HepG2 (cell line): ENCODE results near the gene TTF2.
A peak's percentile ranks its signal among the peaks of the same experiment; 100 is the strongest.

Experiments
- BCL6 ChIP-seq: IDR thresholded peaks from 2 replicates; pipeline ENCODE4 v1.6.1; 2016; ENCODE audit warnings: missing genetic modification reagents, missing compliant biosample characterization
- FOXK1 ChIP-seq: sonication (generic); formaldehyde crosslinking; IDR thresholded peaks from 2 replicates; pipeline ENCODE4 v1.4.0; 2020; ENCODE audit warnings: low read depth, missing genetic modification reagents, borderline replicate concordance
- PAX8 ChIP-seq: sonication (generic); formaldehyde crosslinking; IDR thresholded peaks from 2 replicates; pipeline ENCODE4 v1.8.0; 2022; ENCODE audit warnings: mild to moderate bottlenecking, missing genetic modification reagents, borderline replicate concordance
- POLR2A ChIP-seq, 2 experiments: IDR thresholded peaks; 2 replicates each; pipeline ENCODE4 v1.6.1; 2011; ENCODE audit warnings: low read depth in 2 of 2, low read length in 2 of 2, mild to moderate bottlenecking in 1 of 2, moderate library complexity in 1 of 2; ENCODE audit not compliant: insufficient read depth in 1 of 2
- SMAD1 ChIP-seq: sonication (generic); formaldehyde crosslinking; IDR thresholded peaks from 2 replicates; pipeline ENCODE4 v1.4.0; 2020; ENCODE audit warnings: missing genetic modification reagents, low read depth, mild to moderate bottlenecking, borderline replicate concordance
- SP1 ChIP-seq, 2 experiments: fragments of 450-650 bp in 1 of 2; sonication (generic) in 1 of 2; formaldehyde crosslinking in 1 of 2; IDR thresholded peaks; 2 replicates each; pipeline versions ENCODE4 v1.4.0 to v1.6.1; 2016 to 2020; ENCODE audit warnings: missing genetic modification reagents in 1 of 2
- TF ChIP-seq, protein P1 (sequence below): sonication (generic); formaldehyde crosslinking; IDR thresholded peaks from 2 replicates; pipeline ENCODE4 v1.4.0; 2020; ENCODE audit warnings: missing genetic modification reagents, borderline replicate concordance

DNA sequence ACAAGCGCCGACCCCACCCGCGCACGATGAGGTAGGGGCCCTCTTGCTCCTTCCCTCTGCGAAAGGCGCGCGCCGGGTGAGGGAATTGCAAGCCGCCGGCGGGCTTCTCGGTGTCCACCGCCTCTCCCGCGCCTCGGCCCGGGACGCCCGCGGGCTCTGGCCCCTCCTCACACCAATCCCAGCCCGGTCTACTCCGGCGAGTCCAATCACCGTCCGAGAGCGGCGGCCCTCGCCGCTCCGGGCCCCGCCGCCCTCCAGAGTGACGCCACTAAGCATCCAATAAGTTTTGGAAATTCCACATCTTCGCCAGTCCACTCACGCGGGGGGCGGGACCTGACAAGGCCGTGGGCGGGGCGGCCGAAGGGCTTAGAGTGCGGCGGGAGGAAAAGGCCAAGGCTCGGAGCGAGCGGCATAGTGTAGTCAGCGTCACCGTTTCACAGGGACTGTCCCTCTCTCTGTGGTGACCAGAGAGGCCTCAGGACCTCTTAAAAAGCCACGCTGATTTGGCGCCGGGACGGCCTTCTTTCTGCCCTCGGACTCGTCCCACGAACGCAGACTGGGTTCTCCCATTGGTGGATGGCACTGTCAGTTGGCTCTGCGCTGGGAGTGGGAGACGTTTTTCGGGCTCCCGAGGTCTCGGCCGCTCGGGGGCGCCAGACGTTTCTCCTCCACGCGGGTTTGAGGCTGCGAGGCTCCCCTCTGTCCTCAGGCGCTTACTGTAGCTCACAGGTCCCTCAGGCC lies 61.6 kb downstream of the TTF2 start, which contains the start of gene TRIM45:
- no peak for TF ChIP-seq PAX8 (CRISPR knock-in tag)
- no peak for TF ChIP-seq SP1 (IDR thresholded peaks at IDR 0.05)
- peak; percentile 63; the same call in 1 of the 2 replicates for TF ChIP-seq SP1 (CRISPR knock-in tag; IDR thresholded peaks at IDR 0.05)
- TF ChIP-seq BCL6, result no peak
- peak; percentile 38 to 61; a peak in 3 of 4 replicates for TF ChIP-seq POLR2A (IDR thresholded peaks at IDR 0.05; ENCODE audit: insufficient read depth in 1 of 2, low read depth in 2 of 2, low read length in 2 of 2)
- TF ChIP-seq, protein P1, sequence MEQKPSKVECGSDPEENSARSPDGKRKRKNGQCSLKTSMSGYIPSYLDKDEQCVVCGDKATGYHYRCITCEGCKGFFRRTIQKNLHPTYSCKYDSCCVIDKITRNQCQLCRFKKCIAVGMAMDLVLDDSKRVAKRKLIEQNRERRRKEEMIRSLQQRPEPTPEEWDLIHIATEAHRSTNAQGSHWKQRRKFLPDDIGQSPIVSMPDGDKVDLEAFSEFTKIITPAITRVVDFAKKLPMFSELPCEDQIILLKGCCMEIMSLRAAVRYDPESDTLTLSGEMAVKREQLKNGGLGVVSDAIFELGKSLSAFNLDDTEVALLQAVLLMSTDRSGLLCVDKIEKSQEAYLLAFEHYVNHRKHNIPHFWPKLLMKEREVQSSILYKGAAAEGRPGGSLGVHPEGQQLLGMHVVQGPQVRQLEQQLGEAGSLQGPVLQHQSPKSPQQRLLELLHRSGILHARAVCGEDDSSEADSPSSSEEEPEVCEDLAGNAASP, result no peak
- no peak for TF ChIP-seq FOXK1 (CRISPR knock-in tag)
- no peak for TF ChIP-seq SMAD1 (CRISPR knock-in tag)
